NCI-H226 (cell line): ENCODE results near the gene CD300E.
A peak's percentile ranks its signal among the peaks of the same experiment; 100 is the strongest.
"Not testable (repeated sequence)": the region's sequence is repeated elsewhere in the genome, so short reads cannot be mapped to it uniquely, and the experiment has no call there.

ENCODE experiments used
- DNase-seq: peaks from one replicate; pipeline ENCODE4 v3.0.0-alpha.2; 2015

The CD300E gene

DNA sequence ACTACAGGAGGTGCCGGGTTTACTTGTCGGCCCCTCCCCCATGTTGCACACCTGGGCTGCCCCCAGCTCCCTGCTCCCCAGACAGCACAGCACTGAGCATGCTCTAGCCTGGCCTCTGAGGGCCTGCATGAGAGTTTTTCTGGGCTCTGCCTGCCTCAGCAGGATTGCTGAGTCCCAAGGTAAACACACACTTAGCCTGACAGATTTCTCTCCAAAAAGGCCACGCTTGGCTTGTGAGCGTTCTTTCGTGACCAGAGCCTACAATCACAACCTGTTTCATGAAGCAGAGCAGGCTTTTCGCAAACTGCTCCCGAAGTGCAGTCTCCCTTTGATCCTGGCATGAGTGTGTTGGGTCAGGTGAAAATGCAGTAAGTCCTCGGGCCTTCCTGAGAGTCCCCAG, 9.8 kb upstream of the CD300E start:
- no peak for DNase-seq

DNA sequence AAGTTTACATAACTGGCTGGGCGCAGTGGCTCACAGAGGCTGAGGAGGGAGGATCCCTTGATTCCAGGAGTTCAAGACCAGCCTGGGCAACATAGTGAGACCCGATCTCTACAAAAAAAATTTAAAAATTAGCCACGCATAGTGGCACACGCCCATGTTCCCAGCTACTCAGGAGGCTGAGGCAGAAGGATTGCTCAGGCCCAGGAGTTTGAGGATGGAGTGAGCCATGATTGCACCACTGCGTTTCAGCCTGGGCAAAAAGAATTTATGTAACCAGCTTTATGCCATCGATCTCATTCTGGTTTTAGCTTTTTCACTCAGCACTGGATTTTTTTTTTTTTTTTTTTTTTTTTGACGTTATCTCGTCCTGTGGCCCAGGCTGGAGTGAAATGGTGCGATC, 9.1 kb upstream of the CD300E start:
- no peak for DNase-seq

DNA sequence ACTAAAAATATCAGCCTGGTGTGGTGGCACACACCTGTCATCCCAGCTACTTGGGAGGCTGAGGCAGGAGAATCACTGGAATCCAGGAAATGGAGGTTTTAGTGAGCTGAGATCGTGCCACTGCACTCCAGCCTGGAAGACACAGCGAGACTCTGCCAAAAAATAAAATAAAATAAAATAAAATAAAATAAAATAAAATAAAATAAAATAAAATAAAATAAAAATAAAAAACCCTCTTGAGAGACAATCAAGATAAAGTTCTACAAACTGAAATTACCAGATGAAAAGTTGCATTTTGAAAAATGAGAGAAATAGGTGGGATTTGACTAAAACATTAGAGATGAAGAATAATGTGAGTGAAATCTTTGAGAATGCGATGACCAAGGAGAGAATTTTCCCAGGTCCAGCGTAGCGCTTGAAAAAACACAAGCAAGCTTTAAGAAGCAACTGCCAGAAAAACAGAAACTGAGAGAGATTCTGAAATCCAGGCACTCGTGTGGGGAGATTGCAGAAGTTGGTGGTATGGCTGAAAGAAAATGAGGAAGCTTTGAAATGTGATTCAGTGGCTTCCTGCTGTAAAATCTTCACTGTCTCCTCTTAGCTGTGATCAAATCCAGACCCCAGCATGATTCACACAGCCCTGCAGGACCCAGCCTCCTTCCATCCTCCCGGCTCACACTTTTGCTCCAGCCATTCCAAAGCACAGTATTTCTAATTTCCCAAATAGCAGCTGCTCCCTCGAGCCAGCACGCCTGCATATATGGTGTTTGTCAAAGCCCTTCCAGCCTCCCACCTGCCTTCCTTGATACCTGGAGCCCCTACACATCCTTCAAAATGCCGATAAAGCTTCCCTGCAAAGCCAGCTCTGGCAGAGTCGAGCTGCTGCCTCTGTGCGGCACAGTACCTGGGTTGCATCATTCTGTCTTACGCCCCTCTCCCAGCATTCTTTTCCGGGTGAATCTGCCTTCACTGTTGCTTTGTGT, 8.2 kb upstream of the CD300E start:
- no peak for DNase-seq

DNA sequence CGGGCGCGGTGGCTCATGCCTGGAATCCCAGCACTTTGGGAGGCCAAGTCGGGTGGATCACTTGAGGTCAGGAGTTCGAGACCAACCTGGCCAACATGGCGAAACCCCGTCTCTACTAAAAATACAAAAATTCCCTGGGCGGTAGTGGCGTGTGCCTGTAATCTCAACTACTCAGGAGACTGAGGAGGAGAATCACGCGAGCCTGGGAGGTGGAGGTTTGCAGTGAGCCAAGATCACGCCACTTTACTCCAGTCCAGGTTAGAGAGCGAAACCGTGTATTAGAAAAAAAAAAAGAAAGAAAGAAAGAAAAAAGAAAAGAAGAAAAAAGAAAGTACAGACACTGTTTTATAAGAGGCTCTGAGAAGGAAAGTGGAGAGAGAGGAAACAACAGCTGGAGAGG, 6.7 kb upstream of the CD300E start:
- DNase-seq = not testable (repeated sequence)

DNA sequence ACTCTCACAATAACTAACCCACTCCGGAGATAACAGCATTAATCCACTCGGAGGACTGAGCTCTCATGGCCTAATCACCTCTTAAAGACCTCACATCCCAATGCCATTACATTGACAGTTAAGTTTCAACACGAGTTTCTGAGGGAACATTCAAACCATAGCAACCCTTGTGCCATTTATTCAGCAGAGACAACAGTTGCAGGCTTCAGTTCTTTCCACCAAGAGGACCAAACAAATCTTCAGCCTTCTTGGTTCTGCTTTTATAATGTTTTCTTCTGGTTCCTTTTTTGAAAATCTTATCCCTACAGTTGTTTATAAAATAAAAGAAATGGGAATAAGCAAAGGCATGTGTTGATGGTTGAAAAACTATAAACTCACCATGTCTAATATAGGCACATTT, 2.1 kb upstream of the CD300E start:
- no peak for DNase-seq

DNA sequence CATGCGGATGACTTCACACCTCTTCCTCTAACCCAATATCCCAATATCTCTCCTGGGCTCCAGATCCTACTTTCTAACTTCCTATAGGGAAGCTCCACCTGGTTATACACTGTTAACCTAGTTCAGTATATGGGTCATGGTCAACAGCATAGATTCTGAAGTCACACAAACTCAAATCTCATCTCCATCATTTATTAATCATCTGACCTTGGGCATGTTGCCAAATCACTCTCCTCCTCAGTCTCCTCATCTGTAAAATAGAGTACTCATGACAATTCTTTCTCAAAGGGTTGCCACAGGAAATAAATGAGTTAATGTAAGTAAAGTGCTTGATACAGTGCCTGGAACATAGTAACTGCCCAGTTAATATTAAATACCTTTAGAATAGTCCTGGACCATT, 593 bp upstream of the CD300E start:
- no peak for DNase-seq

DNA sequence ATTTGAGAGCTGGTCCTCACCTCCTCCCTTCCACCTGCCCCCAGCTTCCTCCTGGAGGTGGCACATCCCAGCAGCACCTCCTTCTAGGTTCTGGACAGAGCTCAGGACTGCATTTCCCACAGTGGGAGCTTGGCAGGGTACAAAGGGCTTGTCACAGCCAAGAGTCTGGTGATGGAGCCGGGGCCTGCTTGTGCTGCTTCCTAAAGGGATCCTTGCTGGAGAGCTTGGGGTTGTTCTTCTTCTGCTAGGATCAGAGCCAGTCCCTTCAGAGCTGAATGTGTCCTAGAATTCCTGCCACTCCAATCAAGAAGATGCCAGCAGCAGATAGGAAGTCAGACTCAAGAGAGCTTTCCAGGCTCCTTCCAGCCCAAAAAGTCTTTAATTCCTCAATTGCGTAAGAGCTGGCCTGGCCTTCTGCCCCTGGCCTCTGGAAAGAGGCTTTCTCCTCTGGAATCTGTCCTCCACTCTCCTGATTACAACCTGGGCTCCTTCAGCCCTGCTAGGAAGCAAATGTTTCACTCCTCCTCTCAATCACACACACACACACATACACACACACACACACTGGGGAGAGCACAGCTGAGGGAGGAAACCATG, 4.4 kb downstream of the CD300E start:
- no peak for DNase-seq

DNA sequence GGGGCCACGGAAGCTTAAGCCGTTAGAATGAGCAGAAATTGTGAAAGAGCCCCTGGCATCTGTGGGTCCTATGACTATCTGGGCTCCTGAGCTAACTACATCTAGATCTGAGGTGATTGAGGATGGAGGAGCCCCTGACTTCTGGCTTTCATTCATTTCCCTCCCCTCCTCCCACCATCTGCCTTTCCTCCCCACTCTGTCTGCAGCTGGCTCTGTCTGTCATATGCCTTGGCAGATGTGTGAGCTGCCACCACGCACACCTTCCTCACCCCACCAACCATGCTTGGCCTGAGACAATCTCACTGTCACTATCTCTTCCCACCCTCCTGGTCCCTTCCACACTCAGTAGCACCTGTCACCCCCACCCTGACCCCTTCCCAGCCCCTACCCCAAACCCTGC, 5.1 kb downstream of the CD300E start:
- no peak for DNase-seq

DNA sequence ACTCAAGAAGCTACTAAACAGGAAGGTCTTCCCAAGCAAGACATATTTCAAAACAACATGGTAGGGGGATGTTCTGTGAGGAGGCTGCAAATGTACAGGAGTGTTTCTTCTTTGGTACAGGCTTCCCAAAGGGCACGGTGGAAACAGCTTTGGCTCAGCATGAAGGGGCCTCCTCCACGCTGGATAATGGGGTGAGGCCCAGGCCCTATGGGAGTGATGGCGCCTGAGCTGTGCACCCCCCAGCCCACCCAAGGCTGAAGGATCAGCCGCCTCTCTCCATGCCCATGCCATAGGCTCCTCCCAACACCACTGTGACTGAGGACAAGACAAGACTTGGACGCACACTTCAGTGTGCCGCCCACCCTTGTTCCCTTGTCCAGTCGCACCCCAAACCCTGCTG, 6.8 kb downstream of the CD300E start:
- no peak for DNase-seq

DNA sequence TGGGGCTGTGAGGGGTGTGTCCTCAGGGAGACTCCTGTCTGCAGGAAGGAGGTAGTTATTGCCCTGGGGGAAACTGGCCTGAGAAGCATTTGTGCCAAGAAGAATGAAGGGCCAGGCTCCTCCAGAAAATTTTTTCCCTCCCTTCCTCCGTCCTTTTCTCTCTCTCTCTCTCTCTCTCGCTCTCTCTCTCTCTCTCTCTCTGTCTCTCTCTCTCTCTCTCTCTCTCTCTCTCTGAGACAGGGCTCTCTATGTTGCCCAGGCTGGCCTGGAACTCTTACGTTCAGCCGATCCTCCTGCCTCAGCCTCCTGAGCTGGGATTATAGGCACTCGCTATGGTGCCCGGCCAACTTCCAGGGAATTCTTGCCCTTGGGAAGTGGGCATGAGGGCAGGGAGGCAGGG, 11.5 kb downstream of the CD300E start:
- no peak for DNase-seq

DNA sequence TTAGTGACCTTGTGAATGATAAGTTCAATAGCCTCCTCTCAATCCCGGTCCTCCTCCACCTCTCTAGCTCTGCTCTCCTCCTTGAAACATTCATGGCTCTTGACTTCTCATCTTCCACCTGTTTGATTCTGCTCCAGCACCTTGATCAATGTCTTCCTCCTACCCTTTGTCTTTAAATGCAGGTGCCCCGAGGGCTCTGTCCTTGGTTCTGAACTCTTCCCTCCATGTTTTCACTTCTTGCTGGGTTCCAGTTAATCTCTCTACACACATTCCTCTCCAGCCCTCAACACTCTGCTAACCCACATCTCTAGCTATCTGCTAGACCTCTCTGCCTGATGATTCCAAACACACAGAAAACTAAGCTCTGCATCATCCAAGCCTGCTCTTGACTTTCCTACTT, 13.4 kb downstream of the CD300E start:
- no peak for DNase-seq

DNA sequence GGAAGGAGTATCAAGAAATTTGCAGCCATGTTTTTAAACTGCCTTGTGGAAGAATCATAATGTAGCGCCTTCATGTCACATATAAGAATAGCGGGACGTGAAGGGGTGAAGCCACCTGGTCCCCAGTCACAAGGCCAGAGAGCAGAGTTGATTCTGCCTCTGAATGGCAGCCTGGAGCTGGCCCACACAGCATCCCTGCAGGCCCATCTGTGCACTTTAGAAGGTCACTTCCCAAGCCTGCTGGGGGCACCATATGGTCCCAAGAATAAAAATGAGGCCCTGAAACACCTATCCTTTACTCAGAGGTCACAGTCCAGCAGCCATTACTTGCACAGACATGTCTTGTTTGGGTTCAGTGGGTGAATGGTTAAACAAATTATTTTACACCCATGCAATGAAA, 15.0 kb downstream of the CD300E start:
- DNase-seq = no peak

DNA sequence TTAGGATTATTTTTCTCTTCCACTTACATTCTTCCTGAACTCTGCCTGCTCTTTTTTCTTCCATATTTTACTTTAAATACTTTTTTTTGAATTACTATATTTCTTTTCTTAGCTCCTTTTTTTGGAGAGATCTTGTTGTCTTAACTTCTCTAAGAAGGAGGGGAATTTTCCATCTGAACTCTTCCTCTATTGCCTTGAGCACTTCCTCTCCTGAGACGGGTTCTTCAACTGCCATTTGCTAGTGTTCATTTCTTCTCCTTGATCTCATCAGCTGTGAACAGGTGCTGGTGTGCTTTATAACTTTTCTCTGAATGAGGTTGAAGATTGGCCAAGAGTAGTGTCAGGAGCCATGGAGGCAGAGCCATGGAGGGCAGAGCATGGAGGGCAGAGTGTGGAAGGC, 16.3 kb downstream of the CD300E start:
- no peak for DNase-seq

DNA sequence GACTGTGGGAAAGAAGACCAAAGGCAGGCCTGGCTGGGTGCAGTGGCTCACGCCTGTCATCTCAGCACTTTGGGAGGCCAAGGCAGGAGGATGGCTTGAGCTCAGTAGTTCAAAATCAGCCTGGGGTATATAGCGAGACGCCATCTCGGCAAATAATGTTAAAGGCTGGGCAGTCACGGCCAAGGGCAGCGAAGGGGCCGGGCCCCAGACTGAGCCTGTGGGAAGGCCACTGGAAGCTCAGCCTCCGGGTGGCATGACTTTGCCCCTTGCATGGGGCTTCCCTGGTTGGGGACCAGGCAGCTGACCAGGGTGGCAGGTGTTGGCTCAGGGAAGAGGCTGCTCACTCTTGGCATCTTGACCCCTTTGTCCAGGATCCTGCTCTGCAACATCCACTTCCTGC, 17.5 kb downstream of the CD300E start:
- no peak for DNase-seq

DNA sequence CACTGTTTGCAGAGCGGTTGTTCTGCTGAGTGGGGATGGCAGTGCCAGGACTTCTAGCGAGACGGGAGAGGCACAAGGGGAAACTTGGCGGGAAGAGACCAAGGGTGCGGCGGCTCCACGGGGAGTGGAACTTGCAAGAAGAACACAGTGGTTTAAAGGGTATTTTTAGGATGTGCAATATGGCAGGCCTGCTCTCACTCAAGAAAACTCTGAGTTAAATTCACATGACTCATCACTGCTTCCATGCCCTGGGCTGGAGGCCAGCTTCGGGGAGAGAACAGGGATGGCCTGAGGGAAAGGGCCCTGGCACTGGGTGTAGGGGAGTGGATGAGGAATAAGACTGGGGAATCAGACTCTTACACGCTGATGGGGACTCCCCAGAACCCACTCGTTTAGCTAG, 18.2 kb downstream of the CD300E start:
- peak; percentile 94 for DNase-seq

DNA sequence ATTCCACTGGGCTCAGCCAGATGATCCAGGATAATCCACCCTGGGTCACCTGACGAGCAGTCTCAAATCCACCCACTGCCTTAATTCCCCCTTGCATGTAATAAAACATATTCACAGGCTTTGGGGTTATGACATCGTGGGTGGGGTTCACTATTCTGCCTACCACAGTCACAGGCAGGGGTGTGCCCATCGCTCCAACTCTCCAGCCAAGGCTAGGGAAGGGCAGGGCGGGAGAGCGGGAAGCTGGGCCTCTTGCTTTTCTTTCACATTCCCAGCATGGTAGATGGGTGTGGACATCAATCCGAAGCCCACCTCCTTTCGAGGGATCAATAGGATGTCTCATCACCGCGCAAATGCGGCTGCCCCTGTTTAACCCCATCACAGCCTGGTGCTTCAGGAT, 18.8 kb downstream of the CD300E start:
- no peak for DNase-seq

DNA sequence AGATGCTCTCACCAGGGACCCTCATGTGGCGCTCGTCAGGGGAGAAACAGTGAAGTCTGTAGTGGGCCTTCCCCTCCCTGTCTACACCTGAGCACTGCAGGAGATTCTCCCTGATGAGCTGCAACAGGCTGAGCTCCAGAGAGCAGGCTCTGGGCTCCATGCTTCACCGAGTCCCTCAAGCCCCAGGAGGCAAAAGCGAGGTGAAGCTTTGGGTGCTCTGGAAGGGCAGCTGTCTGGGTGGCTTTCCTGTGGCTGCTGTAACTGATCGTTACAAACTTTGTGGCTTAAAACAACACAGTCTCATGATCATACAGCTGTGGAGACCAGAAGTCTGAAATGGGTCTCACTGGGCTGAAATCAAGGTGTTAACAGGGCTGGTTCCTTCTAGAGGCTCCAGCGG, 19.3 kb downstream of the CD300E start:
- DNase-seq = no peak

DNA sequence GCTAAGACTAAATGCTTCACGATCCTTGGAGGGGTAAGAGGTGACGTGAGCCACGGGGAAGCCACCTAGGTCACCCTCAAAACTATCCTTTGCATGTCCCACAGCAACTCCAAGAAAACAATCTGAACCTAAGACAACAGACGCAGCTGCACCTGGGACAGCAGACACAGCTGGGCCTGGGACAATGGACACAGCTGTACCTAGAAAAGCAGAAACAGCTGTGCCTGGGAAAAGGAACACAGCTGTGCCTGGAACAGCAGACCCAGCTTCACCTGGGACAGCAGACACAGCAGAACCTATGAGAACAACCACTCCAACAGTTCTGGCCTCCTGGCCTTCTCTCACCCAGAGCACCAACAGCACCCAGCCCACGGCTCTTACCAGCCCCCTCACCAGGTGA, 19.8 kb downstream of the CD300E start:
- DNase-seq = no peak

DNA sequence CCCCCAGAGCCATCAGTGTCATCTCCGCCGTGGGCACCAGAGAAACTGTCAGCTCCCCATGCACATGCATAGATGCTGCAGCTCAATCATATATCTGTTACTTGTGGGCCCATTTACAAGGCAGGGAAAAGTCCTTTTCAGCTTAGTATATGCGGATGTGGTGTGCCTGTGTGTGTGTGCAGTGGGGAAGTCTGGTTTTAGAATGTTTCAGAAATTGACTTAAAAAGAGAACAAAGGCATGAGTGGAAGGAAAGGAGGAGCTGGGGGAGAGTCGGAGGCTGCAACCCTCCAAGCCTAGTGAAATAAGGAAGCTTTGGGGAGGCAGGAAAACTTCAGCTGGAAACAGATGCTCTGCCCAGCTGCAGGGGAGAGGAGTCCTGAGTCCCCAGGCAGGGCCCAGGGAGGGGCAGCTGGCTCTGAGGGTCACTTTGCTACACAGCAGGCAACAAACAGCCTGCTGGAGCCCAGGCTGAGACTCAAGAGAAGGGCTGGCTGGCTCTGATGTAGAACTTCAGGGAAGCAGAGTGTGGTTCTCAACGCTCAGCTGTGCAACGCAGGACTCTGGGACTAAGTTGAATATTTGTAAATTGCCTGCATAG, 20.4 kb downstream of the CD300E start:
- DNase-seq = no peak

DNA sequence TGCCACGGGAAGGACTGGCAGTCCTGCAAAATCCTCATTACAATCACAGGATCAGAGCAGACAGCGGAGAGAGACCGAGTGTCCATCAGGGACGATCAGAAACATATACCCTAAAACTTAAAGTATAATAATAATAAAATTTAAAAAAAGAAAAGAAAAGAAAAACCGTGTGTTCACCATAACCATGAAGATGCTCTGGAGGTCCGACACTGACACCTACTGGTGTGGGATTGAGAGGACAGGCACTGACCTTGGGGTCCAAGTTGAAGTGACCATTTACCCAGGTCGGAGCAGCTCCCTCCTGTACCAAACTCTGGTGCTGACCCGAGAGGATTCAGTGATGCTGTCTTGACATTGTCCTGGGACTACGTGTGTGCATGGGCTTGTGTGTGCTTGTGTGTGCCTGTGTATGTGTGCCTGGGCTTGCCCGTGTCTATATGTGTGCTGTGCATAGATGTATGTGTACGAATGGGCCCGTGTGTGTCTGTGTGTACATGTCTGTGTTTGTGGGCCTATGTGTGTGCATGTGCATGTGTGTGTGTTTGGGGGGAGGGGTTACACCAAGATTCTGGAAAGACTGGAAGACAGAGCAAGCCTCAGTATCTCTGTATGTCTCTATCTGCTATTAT, 21.5 kb downstream of the CD300E start:
- DNase-seq = peak; percentile 37

DNA sequence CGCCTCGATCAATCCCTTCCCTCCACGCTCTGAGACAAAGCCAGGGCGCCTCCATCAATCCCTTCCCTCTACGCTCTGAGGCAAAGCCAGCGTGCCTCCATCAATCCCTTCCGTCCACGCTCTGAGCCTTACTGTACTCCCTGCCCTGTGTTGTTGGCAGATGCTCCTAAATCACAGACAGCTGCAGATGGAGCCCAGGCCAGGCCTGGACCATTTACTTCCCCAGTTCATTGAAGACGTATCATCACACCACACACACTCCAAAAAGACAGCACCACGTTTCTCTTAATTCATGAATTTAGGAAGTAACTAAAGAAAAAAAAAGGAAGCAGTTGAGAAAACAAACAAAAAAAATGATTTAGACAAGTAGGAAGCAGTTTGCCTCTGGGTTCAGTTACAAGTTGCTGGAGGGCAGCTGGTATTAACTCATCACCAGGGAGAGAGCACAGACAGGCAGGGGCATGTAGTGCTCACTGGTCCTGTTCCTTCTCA, 24.0 kb downstream of the CD300E start:
- DNase-seq = no peak

DNA sequence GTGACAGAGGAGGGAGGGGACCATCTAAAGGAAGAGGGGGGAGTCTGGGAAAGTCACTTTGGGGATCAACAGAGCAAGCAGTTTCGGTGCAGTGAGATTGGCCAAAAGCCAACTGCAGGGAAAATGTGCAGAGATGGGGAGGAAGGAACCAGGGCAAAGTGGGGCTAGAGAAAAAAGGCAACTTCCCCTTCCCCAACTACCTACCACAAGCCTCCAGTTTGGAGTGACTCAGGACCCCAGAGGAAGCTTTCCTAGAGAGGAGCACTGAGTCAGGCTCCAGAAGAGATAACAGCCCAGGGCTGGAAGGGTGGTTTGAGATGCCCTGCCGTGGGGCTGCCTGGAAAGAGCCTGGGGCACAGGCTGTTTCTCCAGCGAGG, 24.5 kb downstream of the CD300E start:
- DNase-seq = peak; percentile 25

DNA sequence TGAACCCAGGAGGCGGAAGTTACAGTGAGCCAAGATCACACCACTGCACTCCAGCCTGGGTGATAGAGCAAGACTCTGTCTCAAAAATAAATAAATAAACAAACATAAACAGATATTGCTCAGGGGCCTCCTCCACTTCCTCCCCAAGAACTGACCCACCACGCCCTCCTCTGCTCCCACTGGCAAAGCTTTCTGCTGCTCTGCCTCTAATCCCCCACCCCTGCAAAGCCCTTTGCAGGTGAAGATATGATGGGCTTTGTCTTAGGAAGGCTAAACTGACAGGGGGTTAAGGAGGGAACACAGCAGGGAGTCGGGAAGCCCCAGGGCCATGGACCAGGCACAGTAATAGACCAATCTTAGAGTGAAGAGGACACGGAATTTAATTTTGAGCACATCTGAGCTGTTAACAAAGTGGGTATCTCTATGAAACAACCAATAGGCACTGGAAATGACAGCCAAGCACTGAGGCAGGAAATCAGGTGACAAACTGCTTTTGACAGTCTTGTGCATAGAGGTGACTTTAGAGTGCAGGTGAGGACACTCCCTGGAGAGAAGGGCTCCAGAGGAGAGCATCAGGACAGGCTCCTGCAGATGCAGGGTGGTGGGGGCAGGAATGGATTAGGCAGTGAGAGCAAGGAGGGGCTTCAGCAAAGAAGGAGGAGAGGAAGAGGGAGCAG, 25.1 kb downstream of the CD300E start:
- no peak for DNase-seq
